Stimulated activated CD4-positive, alpha-beta T cell treated with anti-CD3 and anti-CD28 coated beads, Interleukin-1b, Interleukin-23, amount 100 ng/mL, for 48 hours (primary cell): Measurements from ENCODE around the gene TSEN54.
"Not testable (repeated sequence)": the region's sequence is repeated elsewhere in the genome, so short reads cannot be mapped to it uniquely, and the experiment has no call there.

ENCODE experiments used
- DNase-seq: peaks from one replicate; pipeline ENCODE4 v3.0.0-alpha.2; 2020

Gene TSEN54

GRCh38 chr17:75516255-75516618 lies at the start of gene TSEN54:
Gene TSEN54, plus strand, starts transcription at chr17:75516528. Its CDS starts 33 bp downstream, at chr17:75516561.
- peak; percentile 95 for DNase-seq

DNA sequence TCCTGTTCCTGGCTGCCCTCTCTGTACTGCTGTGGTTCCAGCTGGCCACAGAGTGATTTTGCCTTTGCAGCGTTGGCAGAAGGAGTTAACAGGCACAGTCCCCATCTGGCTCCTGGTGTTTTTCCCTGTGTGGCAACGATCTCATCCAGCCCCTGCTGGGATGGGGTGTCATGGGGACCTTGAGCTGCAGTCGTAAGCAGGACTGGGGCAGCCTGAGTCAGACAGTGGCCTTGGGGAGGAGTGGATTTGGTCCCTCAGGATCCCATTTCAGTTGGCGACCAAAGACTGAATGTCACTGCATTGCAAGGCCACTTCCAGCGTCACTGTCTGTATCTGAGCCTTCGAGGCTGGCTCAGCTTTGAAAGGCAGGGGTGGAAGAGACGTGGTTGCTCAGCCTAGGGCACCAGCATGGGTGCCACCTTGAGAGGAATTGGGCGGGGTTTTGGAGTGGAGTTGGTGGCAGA lies 48.0 kb upstream of the TSEN54 start:
- DNase-seq: no peak

GRCh38 chr17:75468779-75469373 lies 47.5 kb upstream of the TSEN54 start:
- no peak for DNase-seq

DNA sequence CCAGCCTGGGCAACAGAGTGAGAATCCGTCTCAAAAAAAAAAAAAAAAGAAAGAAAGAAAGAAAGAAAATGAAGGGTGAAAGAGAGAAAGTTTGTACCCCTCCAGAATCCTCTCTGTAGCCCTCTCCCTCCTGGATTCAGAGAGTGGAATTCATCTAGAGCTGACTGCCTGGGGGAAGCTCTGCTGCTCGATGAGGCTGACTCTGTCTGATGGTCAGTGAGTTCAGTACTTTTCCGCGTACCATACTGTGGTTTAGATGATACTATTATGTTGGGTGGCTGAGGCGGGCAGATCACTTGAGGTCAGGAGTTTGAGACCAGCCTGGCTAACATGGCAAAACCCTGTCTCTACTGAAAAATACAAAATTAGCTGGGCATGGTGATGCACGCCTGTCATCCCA lies 45.1 kb upstream of the TSEN54 start:
- no peak for DNase-seq

DNA sequence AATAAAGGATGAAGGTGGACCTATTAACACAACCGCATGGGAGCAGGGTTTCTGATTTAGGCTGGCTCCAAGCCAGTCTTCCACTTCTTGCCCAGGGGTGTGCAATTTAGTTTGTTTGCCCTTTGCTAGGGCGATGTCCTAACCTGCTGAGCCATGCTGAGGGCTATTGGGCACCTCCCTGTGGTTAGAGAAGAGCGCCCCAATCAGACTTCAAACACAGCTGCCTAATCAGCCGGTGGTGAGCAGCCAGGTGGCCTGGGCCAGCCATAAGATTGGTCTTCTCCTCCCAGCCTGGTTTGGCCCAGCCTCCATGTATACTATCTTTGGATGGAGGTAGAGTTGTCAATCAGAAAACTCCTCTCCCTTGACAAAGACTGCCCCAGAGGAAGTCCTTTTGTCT lies 44.2 kb upstream of the TSEN54 start:
- DNase-seq: no peak

DNA sequence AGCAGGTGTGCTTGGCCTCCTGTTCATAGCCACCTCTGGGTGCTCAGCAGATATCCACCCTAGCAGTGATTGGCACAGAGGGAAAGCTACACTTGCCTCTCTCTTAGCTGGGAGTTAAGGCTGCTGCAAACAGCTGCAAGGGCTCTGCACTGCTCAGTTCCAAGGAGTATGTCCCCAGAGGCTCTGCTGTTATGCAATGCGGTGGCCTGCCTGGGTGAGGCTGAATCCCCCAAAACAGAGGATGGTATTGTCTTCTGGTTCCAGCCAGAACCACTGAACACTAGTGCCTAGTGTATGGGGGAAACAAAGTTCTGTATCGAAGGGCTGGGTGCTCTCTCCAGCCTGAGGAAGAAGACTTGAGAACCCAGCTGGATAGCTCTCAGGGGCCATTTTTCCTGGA lies 43.1 kb upstream of the TSEN54 start:
- DNase-seq: no peak

DNA sequence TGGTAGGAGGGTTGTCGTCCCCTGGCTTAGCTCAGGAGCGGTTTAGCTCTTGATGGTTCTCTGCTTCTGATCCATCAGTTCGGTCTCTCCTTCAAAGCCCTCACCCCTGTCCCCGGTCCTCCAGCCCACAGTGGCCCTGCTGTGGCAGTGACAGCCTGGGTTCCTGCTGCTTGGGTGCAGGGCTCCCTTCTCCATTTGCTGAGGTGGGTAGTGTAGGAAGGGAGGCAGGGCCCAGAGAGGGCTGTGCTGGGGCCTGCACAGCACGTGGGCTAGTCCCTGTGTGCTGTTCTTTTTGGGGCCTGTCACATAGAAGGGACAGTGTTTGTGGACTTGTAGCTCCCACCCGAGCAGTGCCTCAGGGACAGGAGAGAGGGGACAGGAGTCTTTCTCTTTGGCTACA lies 41.6 kb upstream of the TSEN54 start:
- DNase-seq: no peak

DNA sequence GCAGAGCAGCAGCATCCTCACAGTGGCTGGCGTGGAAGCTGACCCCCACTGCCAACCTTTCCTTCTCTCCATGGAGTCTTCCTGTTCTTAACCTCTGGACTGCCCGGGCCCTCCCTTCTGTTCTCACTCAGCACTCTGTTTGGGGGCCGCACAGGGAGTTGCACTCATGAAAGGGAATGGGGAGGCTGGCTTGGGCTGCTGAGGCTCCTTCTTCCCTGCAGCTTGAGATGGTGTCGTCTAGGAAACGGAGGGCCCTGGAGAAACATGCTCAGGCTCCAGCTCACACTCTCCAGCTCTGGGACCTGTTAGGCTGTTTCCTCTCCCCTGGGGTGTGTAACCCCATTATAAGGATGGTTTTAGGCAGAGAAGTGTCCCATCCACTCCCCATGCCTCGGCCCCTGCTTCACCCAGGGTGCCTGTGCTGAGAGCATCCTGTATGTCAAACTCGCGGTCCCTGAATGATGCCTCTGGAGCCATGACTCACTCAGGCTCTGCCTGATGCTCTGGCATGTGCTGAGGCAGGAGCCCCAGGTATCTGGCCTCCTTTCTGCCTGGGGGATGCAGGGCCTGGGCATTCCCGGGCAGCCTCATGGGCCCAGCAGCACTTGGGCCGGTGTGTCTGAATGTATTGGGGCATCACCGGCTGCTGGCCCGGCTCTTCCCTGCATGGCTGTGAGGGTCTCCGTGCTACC lies 41.0 kb upstream of the TSEN54 start:
- DNase-seq: no peak

DNA sequence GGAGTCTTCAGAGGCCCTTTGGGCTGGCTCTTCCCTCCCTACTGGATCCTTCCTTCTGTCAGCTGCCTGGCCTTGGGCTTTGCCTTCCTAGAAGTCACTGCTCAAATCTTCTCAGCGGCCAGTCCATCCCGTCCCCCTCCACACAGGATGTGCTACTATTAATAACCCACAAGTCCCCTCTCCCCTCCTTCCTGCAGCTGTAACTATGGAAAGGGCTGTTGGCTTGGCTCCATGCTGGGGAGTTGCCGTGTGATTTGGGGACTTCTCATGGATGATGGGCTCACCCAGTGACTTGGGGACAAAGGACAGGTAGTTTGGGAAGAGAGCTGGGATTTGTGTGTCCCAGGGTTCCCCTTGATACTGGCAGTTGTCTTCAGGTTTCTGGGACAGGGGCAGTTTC lies 40.5 kb upstream of the TSEN54 start:
- DNase-seq: no peak

GRCh38 chr17:75476271-75476671 lies 40.1 kb upstream of the TSEN54 start:
- no peak for DNase-seq

DNA sequence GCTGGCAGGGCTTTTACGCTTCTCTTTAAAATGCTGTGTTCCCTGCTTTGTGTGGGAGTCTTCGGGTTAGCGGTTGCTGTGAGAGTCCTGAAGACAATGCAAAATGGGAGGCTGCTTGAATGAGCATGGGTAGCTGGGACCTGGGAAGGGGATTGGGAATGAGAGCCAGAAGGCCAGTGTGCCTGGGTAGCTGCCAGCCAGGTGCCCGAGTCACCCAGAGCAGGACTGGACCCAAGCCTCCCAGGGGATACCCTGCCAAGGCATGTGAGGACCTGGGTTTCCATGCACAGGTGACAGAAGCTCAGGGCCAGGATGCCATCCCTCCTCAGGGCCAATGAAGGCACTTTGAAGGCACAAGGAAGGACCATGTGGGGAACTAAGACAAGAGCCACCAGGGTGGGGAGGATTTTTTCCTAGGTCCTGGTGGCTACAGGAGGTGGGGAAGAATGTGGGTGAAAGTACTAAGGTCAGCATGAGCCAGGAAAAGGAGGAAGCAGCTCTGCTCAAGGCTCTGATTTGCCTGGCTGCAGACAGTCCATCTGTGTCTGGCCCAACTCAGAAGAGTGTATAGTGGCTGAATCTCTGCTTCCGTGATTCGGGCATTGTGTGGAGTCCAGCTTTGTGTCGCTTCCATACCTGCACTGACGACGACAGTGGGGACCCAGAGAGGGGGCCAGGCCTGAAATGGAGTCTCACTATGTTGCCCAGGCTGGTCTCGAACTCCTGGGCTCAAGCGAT lies 39.4 kb upstream of the TSEN54 start:
- DNase-seq: no peak

- DNase-seq: not testable (repeated sequence)
Measured at GRCh38 chr17:75477490-75477862, 38.9 kb upstream of the TSEN54 start.

DNA sequence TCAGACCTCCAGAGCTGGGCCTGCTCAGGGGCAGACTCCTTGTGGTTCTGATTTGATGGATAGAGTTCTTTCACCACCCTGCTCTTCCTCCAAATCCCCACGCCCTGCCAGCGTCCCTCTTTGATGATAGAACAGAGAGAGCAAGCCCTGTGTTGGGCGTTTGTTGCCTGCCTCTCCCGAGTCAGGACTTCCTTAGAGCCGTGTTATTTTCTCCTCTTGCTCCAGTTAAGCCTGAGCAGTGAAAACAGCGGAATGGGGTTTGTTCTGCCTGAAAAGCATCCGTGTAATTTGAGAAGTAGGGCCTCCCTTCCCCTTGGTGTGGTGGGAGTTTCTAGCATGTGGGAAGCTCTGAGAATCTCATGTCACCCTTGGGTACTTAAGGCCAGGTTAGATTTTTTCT lies 37.8 kb upstream of the TSEN54 start:
- no peak for DNase-seq

DNA sequence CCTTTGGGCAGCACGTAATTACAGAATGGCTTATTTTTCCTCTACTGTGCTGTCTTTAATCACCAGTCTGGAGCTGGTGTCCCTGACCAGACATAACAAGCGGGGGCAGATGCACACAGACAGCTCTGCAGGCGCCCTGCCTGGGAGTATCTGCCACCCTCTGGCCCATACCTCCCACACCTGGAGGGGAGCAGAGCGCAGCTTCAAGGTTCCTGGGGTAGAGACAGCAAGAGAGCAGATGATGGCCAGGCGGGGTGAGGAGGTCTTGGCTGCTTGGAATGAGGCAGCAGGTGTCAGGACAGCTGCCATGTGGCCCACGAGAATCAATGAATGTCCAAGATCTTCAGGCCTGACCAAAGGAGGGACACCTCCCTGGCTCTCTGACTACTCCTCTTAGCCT lies 36.0 kb upstream of the TSEN54 start:
- no peak for DNase-seq

- no peak for DNase-seq
Measured at GRCh38 chr17:75481194-75482068, 34.9 kb upstream of the TSEN54 start.

GRCh38 chr17:75482098-75482942 lies 34.0 kb upstream of the TSEN54 start:
- no peak for DNase-seq

DNA sequence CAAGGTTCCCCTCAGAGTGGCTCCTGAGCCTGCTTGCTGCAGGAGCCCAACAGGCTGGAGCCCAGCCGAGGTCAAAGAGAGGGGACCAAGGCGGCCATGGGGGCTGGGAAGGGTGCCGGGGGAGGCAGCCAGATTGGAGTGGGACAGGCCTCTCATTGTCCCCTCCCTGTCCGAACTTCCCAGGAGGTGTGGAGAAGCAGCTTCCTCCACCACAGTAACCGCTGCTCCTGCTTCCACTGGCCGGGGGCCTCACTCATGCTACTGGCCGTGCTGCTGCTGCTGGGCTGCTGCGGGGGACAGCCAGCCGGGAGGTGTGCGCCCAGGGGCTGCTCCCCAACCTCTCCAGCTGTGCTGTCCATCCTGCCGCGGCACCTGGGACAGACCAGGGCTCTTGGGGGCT lies 30.6 kb upstream of the TSEN54 start:
- no peak for DNase-seq

DNA sequence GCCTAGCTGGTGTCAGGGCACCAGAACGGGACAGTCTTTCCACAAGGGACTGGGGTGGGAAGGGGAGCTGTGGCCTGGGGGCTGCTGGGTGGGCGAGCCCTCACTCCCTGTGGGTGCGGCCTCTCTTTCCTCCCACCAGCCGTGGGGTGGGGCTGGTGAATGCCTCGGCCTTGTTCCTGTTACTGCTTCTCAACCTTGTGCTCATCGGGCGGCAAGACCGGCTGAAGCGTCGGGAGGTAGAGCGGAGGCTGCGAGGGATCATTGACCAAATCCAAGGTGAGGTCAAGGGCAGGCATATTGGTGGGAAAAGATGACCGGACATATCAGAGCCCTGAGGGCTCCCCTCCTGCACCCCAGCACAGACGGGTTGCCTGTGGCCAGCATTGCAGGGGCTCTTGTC lies 30.2 kb upstream of the TSEN54 start:
- DNase-seq: no peak

DNA sequence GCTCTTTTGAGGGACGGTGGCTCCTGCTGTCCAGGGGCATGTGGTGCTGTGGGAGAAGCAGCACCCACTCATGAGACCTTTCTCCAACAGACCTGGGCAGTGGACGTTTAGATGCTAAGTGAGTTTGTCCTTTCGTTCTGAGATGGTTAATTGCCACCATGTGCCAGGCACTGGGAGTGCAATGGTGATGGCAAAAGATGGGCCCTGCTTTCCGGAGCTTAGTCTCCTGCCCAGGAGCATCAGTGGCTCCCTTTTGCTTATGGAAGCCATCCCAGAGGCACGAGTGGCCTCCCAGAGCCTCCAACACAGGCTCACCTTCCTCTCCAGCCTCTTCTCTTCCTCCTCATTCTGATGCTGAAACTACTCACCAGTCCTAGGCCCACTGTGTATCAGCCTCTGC lies 29.4 kb upstream of the TSEN54 start:
- no peak for DNase-seq

DNA sequence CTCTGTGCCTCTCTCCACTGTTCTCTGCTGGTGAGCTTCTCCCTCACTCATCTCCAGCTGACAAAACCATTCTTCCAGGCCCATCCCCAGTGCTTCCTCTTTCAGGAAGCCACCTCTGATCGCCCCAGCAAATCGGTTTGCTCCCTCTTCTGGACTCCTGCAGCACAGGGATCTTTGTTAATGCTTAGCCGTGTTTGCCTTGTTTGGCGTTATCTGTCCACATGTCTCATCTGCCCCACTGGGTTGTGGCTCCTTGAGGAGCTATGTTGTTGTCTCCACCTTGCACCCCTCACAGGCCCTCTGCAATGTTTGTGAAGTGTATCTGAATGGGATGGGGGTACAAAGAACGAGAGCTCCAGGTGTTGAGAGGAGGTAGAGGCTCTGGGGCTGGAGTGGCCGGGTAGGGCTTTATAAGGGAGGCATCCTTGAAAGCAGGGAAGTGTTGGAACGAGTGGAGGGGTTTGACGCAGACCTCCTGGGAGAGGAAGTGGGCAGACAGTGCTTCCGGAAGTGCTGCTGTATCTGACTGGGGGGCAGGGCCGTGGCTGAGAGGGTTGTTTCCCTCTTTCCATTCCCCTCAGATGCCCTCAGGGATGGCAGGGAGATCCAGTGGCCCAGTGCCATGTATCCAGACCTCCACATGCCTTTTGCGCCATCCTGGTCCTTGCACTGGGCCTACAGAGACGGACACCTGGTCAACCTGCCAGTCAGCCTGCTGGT lies 28.8 kb upstream of the TSEN54 start:
- peak; percentile 22 for DNase-seq

DNA sequence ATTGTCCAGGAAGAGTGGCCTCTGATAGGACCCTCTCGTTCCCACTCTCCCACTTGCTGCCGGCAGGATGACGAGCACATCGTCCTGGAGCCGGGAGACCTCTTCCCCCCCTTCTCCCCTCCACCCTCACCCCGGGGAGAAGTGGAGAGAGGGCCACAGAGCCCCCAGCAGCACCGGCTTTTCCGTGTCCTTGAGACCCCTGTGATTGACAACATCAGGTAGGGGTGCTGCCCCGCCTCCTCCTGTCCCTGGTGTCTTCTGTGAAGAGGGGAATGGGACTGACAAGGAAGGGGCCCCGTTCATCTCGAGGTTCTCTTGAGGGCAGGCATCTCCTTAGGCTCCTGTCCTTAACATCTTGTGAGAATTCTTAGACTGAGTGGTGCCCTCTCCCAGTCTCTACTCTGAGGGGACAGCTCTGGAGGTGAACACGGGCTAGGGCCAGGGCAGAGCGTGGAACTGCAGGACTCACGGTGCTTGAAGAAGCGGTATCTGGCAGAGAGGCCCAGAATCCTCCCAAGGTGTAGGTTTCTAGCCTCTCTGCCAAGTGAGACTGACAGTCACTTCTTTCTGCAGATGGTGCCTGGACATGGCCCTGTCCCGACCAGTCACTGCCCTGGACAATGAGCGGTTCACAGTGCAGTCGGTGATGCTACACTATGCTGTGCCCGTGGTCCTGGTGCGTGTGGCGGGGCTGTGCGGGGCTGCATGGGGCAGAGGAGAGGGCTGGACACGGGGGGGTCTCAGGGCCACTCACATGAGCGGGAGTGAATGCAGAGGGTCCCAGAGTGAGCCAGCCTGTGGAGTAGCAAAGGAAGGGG lies 27.4 kb upstream of the TSEN54 start:
- DNase-seq: no peak
